H1 (cell line): Measurements from ENCODE around the gene NEUROG1. TPM values are rescaled to one million over a fixed set of nuclear protein-coding genes. Genes with fewer than 3 reads are reported as not detected.

Experiments
- CTCF ChIA-PET: fragments of 300-600 bp; sonication (Branson Sonifier 250); formaldehyde crosslinking; loops from one replicate; lab custom pipeline; 2021; ENCODE audit not compliant: partially characterized antibody; lab: Charles Lee
- POLR2A ChIA-PET: fragments of 300-600 bp; sonication (Branson Sonifier 250); formaldehyde crosslinking; loops from one replicate; lab custom pipeline; 2021; ENCODE audit warnings: inconsistent platforms; ENCODE audit not compliant: partially characterized antibody; lab: Charles Lee
- DNase-seq, 2 experiments: peaks; one replicate each; pipeline versions ENCODE4 v3.0.0 to v3.0.0-alpha.2; 2010 to 2022; ENCODE audit warnings: low spot score in 2 of 2, low read depth in 1 of 2, mixed read lengths in 1 of 2
- FAIRE-seq: peaks from 2 replicates; lab custom pipeline; 2011; peaks lifted over from hg19 to GRCh38; lab: Jason Lieb, UNC
- H2AFZ ChIP-seq: 2 replicates; pipeline ENCODE4 v1.8.1; 2012; ENCODE audit warnings: low read length, inconsistent platforms
- H2AK5ac ChIP-seq: 2 replicates; pipeline ENCODE4 v1.6.1; 2013; ENCODE audit warnings: low read depth, low read length
- H2BK120ac ChIP-seq: replicated peaks from 2 replicates; pipeline ENCODE3; 2013; ENCODE audit warnings: low read depth, low read length, inconsistent platforms
- H2BK12ac ChIP-seq: 2 replicates; pipeline ENCODE4 v1.6.1; 2013; ENCODE audit warnings: low read depth, low read length
- H2BK15ac ChIP-seq: 2 replicates; pipeline ENCODE4 v1.6.1; 2013; ENCODE audit warnings: low read length
- H2BK20ac ChIP-seq: 2 replicates; pipeline ENCODE4 v1.6.1; 2013; ENCODE audit warnings: low read length
- H2BK5ac ChIP-seq: 2 replicates; pipeline ENCODE4 v1.6.1; 2013; ENCODE audit warnings: low read depth, low read length
- H3K14ac ChIP-seq: 2 replicates; pipeline ENCODE4 v1.6.1; 2013; ENCODE audit warnings: inconsistent platforms; ENCODE audit not compliant: insufficient read length
- H3K18ac ChIP-seq: 2 replicates; pipeline ENCODE4 v1.6.1; 2013; ENCODE audit warnings: low read length; ENCODE audit errors: extremely low read depth
- H3K23ac ChIP-seq: 2 replicates; pipeline ENCODE4 v1.6.1; 2013; ENCODE audit warnings: inconsistent platforms; ENCODE audit not compliant: insufficient read length
- H3K23me2 ChIP-seq: 2 replicates; pipeline ENCODE4 v1.6.1; 2013; ENCODE audit warnings: low read depth, low read length
- H3K27ac ChIP-seq: 2 replicates; pipeline ENCODE4 v1.6.1; 2011; ENCODE audit warnings: low read depth, low read length, inconsistent platforms
- H3K27me3 ChIP-seq, 4 experiments: replicated peaks in 1 of 4; 1 replicate in 1 of 4; 2 replicates in 3 of 4; pipeline versions ENCODE4 v1.6.1 to v1.8.1; 2011 to 2013; ENCODE audit warnings: low read length in 3 of 4, mild to moderate bottlenecking in 3 of 4, inconsistent platforms in 2 of 4, mixed read lengths in 2 of 4, moderate library complexity in 1 of 4; ENCODE audit not compliant: control insufficient read depth in 3 of 4, insufficient read depth in 3 of 4; ENCODE audit errors: extremely low read depth in 1 of 4
- H3K36me3 ChIP-seq, 4 experiments: 2 replicates each; pipeline versions ENCODE4 v1.6.1 to v1.8.1; 2011 to 2013; ENCODE audit warnings: mild to moderate bottlenecking in 4 of 4, low read length in 3 of 4, moderate library complexity in 2 of 4, control low read depth in 1 of 4, inconsistent platforms in 1 of 4; ENCODE audit not compliant: insufficient read depth in 4 of 4, control insufficient read depth in 2 of 4
- H3K4ac ChIP-seq: replicated peaks from 2 replicates; pipeline ENCODE3; 2013; ENCODE audit warnings: low read length, low read depth, mixed read lengths, inconsistent platforms; ENCODE audit not compliant: insufficient read length
- H3K4me1 ChIP-seq, 4 experiments: replicated peaks in 1 of 4; 1 replicate in 1 of 4; 2 replicates in 3 of 4; pipeline versions ENCODE4 v1.6.1 to v1.8.1; 2011 to 2013; ENCODE audit warnings: low read length in 3 of 4, inconsistent platforms in 2 of 4, mixed read lengths in 1 of 4; ENCODE audit not compliant: insufficient read depth in 4 of 4, control insufficient read depth in 3 of 4
- H3K4me2 ChIP-seq, 2 experiments: 2 replicates each; pipeline versions ENCODE4 v1.6.1 to v1.8.1; 2011 to 2013; ENCODE audit warnings: low read depth in 2 of 2, low read length in 2 of 2, control low read depth in 1 of 2, inconsistent platforms in 1 of 2, mild to moderate bottlenecking in 1 of 2; ENCODE audit not compliant: insufficient read depth in 1 of 2
- H3K4me3 ChIP-seq, 4 experiments: fragments of 200-600, 300-600 bp in 1 of 4; sonication (generic), shearing (Covaris generic), sonication (Bioruptor Twin) in 1 of 4; 2 replicates each; pipeline versions ENCODE4 v1.5.1 to v1.8.1; 2011 to 2016; ENCODE audit warnings: low read length in 4 of 4, low read depth in 3 of 4, control low read depth in 2 of 4, inconsistent platforms in 2 of 4, mild to moderate bottlenecking in 2 of 4, mixed read lengths in 1 of 4, moderate library complexity in 1 of 4; ENCODE audit not compliant: insufficient read depth in 2 of 4; ENCODE audit errors: extremely low read depth in 1 of 4
- H3K56ac ChIP-seq: replicated peaks from 2 replicates; pipeline ENCODE3; 2013; ENCODE audit warnings: low read depth, mild to moderate bottlenecking, mixed read lengths, low read length, inconsistent platforms; ENCODE audit not compliant: insufficient read length
- H3K79me1 ChIP-seq: 2 replicates; pipeline ENCODE4 v1.6.1; 2013; ENCODE audit warnings: low read depth, low read length, control low read depth
- H3K79me2 ChIP-seq, 2 experiments: 2 replicates each; pipeline versions ENCODE4 v1.6.1 to v1.8.1; 2012 to 2013; ENCODE audit warnings: low read length in 2 of 2, mild to moderate bottlenecking in 2 of 2, inconsistent platforms in 1 of 2; ENCODE audit not compliant: insufficient read depth in 2 of 2, control insufficient read depth in 1 of 2
- H3K9ac ChIP-seq, 4 experiments: replicated peaks in 1 of 4; 1 replicate in 1 of 4; 2 replicates in 3 of 4; pipeline versions ENCODE4 v1.6.1 to v1.8.1; 2011 to 2013; ENCODE audit warnings: low read depth in 3 of 4, low read length in 3 of 4, control low read depth in 2 of 4, mild to moderate bottlenecking in 2 of 4, moderate library complexity in 2 of 4, inconsistent platforms in 1 of 4; ENCODE audit errors: extremely low read depth in 1 of 4
- H3K9me3 ChIP-seq, 2 experiments: 2 replicates each; pipeline versions ENCODE4 v1.6.1 to v1.8.1; 2012 to 2013; ENCODE audit warnings: mild to moderate bottlenecking in 2 of 2, moderate library complexity in 2 of 2, control low read depth in 1 of 2, inconsistent platforms in 1 of 2, low read depth in 1 of 2, low read length in 1 of 2, mixed read lengths in 1 of 2; ENCODE audit not compliant: insufficient read depth in 2 of 2
- H4K20me1 ChIP-seq, 2 experiments: replicated peaks in 1 of 2; 2 replicates each; pipeline versions ENCODE3 to v1.8.1; 2011 to 2013; ENCODE audit warnings: inconsistent platforms in 2 of 2, low read length in 2 of 2, mild to moderate bottlenecking in 1 of 2; ENCODE audit not compliant: insufficient read depth in 2 of 2, control insufficient read depth in 1 of 2
- H4K5ac ChIP-seq: 2 replicates; pipeline ENCODE4 v1.6.1; 2013; ENCODE audit warnings: low read length, low read depth, mixed read lengths, inconsistent platforms; ENCODE audit not compliant: insufficient read length
- H4K8ac ChIP-seq: 2 replicates; pipeline ENCODE4 v1.8.0; 2013; ENCODE audit warnings: mild to moderate bottlenecking, moderate library complexity, low read length, inconsistent platforms; ENCODE audit not compliant: insufficient read depth; ENCODE audit errors: extremely low read depth
- H4K91ac ChIP-seq: replicated peaks from 2 replicates; pipeline ENCODE3; 2013; ENCODE audit warnings: low read length, mixed read lengths, inconsistent platforms; ENCODE audit not compliant: insufficient read length
- BRCA1 ChIP-seq: IDR thresholded peaks from 2 replicates; pipeline ENCODE4 v1.6.1; 2012; ENCODE audit warnings: low read depth, low read length, improper control_type of control experiment
- CHD1 ChIP-seq: IDR thresholded peaks from 2 replicates; pipeline ENCODE4 v1.6.1; 2012; ENCODE audit warnings: low read depth, low read length, improper control_type of control experiment
- CREB1 ChIP-seq: IDR thresholded peaks from 2 replicates; pipeline ENCODE4 v1.6.1; 2012; ENCODE audit warnings: inconsistent platforms
- EP300 ChIP-seq, 2 experiments: IDR thresholded peaks; 1 replicate in 1 of 2; 2 replicates in 1 of 2; pipeline ENCODE4 v1.6.1; 2011 to 2012; ENCODE audit warnings: low read depth in 2 of 2, low read length in 2 of 2, mild to moderate bottlenecking in 2 of 2, borderline replicate concordance in 1 of 2, inconsistent platforms in 1 of 2, moderate library complexity in 1 of 2
- GTF2F1 ChIP-seq: IDR thresholded peaks from 2 replicates; pipeline ENCODE4 v1.6.1; 2012; ENCODE audit warnings: low read depth, low read length, improper control_type of control experiment, borderline replicate concordance
- MAFK ChIP-seq: IDR thresholded peaks from 2 replicates; pipeline ENCODE4 v1.6.1; 2012; ENCODE audit warnings: low read depth, mild to moderate bottlenecking, improper control_type of control experiment, low read length
- POU5F1 ChIP-seq: IDR thresholded peaks from 2 replicates; pipeline ENCODE4 v1.6.1; 2011; ENCODE audit warnings: low read depth, mild to moderate bottlenecking, low read length, moderate library complexity
- SIX5 ChIP-seq: IDR thresholded peaks from 2 replicates; pipeline ENCODE4 v1.6.1; 2011; ENCODE audit warnings: mild to moderate bottlenecking, low read depth, low read length
- SP2 ChIP-seq: IDR thresholded peaks from 2 replicates; pipeline ENCODE4 v1.6.1; 2012; ENCODE audit warnings: mild to moderate bottlenecking, low read length, inconsistent platforms
- YY1 ChIP-seq: IDR thresholded peaks from 2 replicates; pipeline ENCODE4 v1.6.1; 2011; ENCODE audit warnings: low read depth, mild to moderate bottlenecking, low read length
- WGBS, 2 experiments: shearing (Covaris generic) in 1 of 2; methylation state at CpG; one replicate each; pipeline versions ENCODE4 v1.1.6 to v1.1.7; 2013 to 2015; ENCODE audit warnings: low lambda C conversion rate in 2 of 2, mixed read lengths in 2 of 2, inconsistent platforms in 1 of 2, low coverage in 1 of 2, missing lambda C conversion rate in 1 of 2; ENCODE audit not compliant: insufficient replicate concordance in 2 of 2, insufficient coverage in 1 of 2, insufficient read length in 1 of 2; ENCODE audit errors: extremely low coverage in 1 of 2, missing lambda C conversion rate in 1 of 2; 5-methylcytosine and 5-hydroxymethylcytosine counted together
- polyA plus RNA-seq, 7 experiments: library from polyadenylated mRNA; depleted of rRNA in 3 of 7; stranded (reverse) in 5 of 7; unstranded in 2 of 7; fragments of >200 nt in 5 of 7; fragments of 200-250 nt in 2 of 7; gene quantifications; 1 replicate in 5 of 7; 2 replicates in 1 of 7; 4 replicates in 1 of 7; pipeline versions ENCODE4 v1.2.1 to v1.2.3, GENCODE V29; 2011 to 2013; ENCODE audit warnings: missing spikeins in 2 of 7, mixed read lengths in 2 of 7
- total RNA-seq: library from RNA; stranded (reverse); fragmentation: NEBNext Ultra II Directional; extraction: Animal tissue kit (Norgen Biotek cat#: 25700); gene quantifications from 2 replicates; pipeline ENCODE4 v1.2.1, GENCODE V29; 2021
- TF ChIP-seq, protein P1 (sequence below), 3 experiments: IDR thresholded peaks; 1 replicate in 2 of 3; 2 replicates in 1 of 3; pipeline versions ENCODE4 v1.5.1 to v1.6.1; 2011; ENCODE audit warnings: low read length in 3 of 3, mild to moderate bottlenecking in 3 of 3, inconsistent platforms in 2 of 3, low read depth in 1 of 3, moderate library complexity in 1 of 3; ENCODE audit not compliant: insufficient read depth in 1 of 3; ENCODE audit errors: control extremely low read depth in 1 of 3
- TF ChIP-seq, protein P2 (sequence below): IDR thresholded peaks from 2 replicates; pipeline ENCODE4 v1.6.1; 2011; ENCODE audit warnings: low read depth, mild to moderate bottlenecking, low read length; ENCODE audit not compliant: insufficient read depth

NEUROG1 gene
- total and polyA plus RNA-seq, 2 of the 8 experiments (the other 6 are each of a cell fraction or from before 2014, with no cell fraction given) = not detected

DNA sequence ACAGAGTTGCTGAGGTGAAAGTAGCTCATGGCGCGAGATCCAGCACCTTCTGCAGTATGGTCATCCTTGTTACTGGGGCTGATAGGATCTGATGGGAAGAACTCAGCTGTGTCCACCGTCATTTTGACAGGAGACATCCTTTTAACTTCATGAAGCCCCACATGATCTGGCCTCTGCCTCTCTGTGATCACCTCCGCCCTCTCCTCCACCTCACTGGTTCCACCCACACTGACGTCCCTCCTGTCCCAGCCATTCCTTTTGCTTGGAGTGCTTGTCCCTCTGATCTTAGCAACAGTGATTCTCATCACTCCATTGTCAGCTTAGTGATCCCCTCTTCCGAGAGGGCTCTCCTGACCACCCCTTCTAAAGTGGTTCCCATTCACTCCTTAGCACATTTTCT is 25.8 kb downstream of the NEUROG1 start:
- H4K5ac ChIP-seq = no peak overlapping the region
- H4K8ac ChIP-seq = no peak overlapping the region
- H3K79me1 ChIP-seq = no peaks in the 10 kb centered on the region
- H3K18ac ChIP-seq = no peak overlapping the region
- ChIA-PET CTCF (interaction anchor here (1.2 to 2.0 kb wide), 9 partner anchors 12 to 52 kb away, joined by 3 to 12 read pairs (median 4); no protein-coding TSS in a partner anchor), POLR2A (interaction anchor here (1.9 kb wide), 1 partner anchor 21 kb away, joined by 4 read pairs; no protein-coding TSS in a partner anchor)
- H4K91ac ChIP-seq = no peak overlapping the region
- FAIRE-seq (no peak), DNase-seq (no peak)
- H2BK5ac ChIP-seq = no peak overlapping the region
- no peaks in the 10 kb centered on the region for H3K23me2 ChIP-seq
- H2BK12ac ChIP-seq = no peak overlapping the region
- H3K27ac ChIP-seq = no peak overlapping the region
- H4K20me1 ChIP-seq = peaks cover 0 to 2% of the 10 kb centered on the region in 2 experiments
- no peaks in the 10 kb centered on the region for H3K79me2 ChIP-seq
- no peak overlapping the region for H3K4me3 ChIP-seq
- H3K23ac ChIP-seq = no peak overlapping the region
- H3K9me3 ChIP-seq = no peaks in the 10 kb centered on the region
- H2AFZ ChIP-seq = no peak overlapping the region
- H3K14ac ChIP-seq = no peak overlapping the region
- no peaks in the 10 kb centered on the region for H3K36me3 ChIP-seq
- no peak overlapping the region for H3K4me2 ChIP-seq
- no peak overlapping the region for H2BK20ac ChIP-seq
- no peak overlapping the region for H2BK120ac ChIP-seq
- peaks cover 6 to 41% (median 32%) of the 10 kb centered on the region in 4 experiments for H3K27me3 ChIP-seq
- peak overlapping the region; percentile 82; the same call in 1 of the 2 replicates for H2AK5ac ChIP-seq
- peaks cover 0 to 7% (median 0%) of the 10 kb centered on the region in 4 experiments; a peak in 1 of 7 replicates for H3K4me1 ChIP-seq
- no peak overlapping the region for H3K9ac ChIP-seq
- H3K56ac ChIP-seq = no peak overlapping the region
- no peak overlapping the region for H2BK15ac ChIP-seq
- no peak overlapping the region for H3K4ac ChIP-seq
- WGBS, 2 experiments = 78% methylated on average over 6 of the region's 6 CpGs; no CpG with 5 or more reads in 1 of the 2 experiments
- TF ChIP-seq GTF2F1 (no peak), EP300 (IDR thresholded peaks at IDR 0.05; ENCODE audit: borderline replicate concordance in 1 of 2, low read depth in 2 of 2, low read length in 2 of 2) (no peak), SIX5 (no peak), CHD1 (no peak), YY1 (no peak), MAFK (no peak), BRCA1 (no peak), CREB1 (no peak), SP2 (no peak), POU5F1 (no peak)
- TF ChIP-seq, protein P1, sequence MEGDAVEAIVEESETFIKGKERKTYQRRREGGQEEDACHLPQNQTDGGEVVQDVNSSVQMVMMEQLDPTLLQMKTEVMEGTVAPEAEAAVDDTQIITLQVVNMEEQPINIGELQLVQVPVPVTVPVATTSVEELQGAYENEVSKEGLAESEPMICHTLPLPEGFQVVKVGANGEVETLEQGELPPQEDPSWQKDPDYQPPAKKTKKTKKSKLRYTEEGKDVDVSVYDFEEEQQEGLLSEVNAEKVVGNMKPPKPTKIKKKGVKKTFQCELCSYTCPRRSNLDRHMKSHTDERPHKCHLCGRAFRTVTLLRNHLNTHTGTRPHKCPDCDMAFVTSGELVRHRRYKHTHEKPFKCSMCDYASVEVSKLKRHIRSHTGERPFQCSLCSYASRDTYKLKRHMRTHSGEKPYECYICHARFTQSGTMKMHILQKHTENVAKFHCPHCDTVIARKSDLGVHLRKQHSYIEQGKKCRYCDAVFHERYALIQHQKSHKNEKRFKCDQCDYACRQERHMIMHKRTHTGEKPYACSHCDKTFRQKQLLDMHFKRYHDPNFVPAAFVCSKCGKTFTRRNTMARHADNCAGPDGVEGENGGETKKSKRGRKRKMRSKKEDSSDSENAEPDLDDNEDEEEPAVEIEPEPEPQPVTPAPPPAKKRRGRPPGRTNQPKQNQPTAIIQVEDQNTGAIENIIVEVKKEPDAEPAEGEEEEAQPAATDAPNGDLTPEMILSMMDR (IDR thresholded peaks at IDR 0.05; ENCODE audit: control extremely low read depth in 1 of 3, insufficient read depth in 1 of 3, low read depth in 1 of 3, low read length in 3 of 3) = no peak
- TF ChIP-seq, protein P2, sequence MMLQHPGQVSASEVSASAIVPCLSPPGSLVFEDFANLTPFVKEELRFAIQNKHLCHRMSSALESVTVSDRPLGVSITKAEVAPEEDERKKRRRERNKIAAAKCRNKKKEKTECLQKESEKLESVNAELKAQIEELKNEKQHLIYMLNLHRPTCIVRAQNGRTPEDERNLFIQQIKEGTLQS = no peak
